GM19468 (cell line): ENCODE measurements around the gene MYCT1.

Experiments used
- ATAC-seq: cut with Tn5 transposase; IDR thresholded peaks from one replicate; pipeline ENCODE4 v1.9.1; 2021; ENCODE audit warnings: mild to moderate bottlenecking, moderate library complexity, moderate number of reproducible peaks; ENCODE audit not compliant: unreplicated experiment; ENCODE audit errors: extremely low read depth

Gene MYCT1

GRCh38 chr6:152720974-152721373, 23.3 kb downstream of the MYCT1 start:
- no peak for ATAC-seq

GRCh38 chr6:152721956-152722355, 24.3 kb downstream of the MYCT1 start:
- ATAC-seq = no peak

GRCh38 chr6:152723398-152723797, 25.7 kb downstream of the MYCT1 start:
- no peak for ATAC-seq

GRCh38 chr6:152726313-152726712, 28.6 kb downstream of the MYCT1 start:
- no peak for ATAC-seq

GRCh38 chr6:152727507-152727906, 29.8 kb downstream of the MYCT1 start:
- no peak for ATAC-seq

GRCh38 chr6:152734630-152735029, 36.9 kb downstream of the MYCT1 start:
- ATAC-seq = no peak

- ATAC-seq = no peak
Measured at GRCh38 chr6:152736687-152737273, 39.1 kb downstream of the MYCT1 start.

GRCh38 chr6:152745509-152746171, 47.9 kb downstream of the MYCT1 start:
- ATAC-seq = no peak

- ATAC-seq = no peak
Measured at GRCh38 chr6:152746172-152746553, 48.5 kb downstream of the MYCT1 start.

GRCh38 chr6:152748843-152749242, 51.1 kb downstream of the MYCT1 start:
- no peak for ATAC-seq

GRCh38 chr6:152749336-152749735, 51.6 kb downstream of the MYCT1 start:
- no peak for ATAC-seq

GRCh38 chr6:152750694-152751093, 53.0 kb downstream of the MYCT1 start, which contains the start of gene VIP:
VIP (plus strand) TSS chr6:152750797; CDS start chr6:152752178, 1,381 bp downstream.
- no peak for ATAC-seq

GRCh38 chr6:152765331-152765730, 67.6 kb downstream of the MYCT1 start:
- ATAC-seq = no peak

- ATAC-seq = no peak
Measured at GRCh38 chr6:152769159-152769558, 71.5 kb downstream of the MYCT1 start.

GRCh38 chr6:152769993-152770392, 72.3 kb downstream of the MYCT1 start:
- ATAC-seq = no peak

- ATAC-seq = no peak
Measured at GRCh38 chr6:152771061-152771687, 73.5 kb downstream of the MYCT1 start.
